Neural progenitor cell (in vitro differentiated cells): ENCODE results near the gene WNT3A.

ENCODE experiments used
- EZH2 ChIP-seq: fragments of 200-600 bp; sonication (generic); IDR thresholded peaks from 2 replicates; pipeline ENCODE4 v1.6.1; 2017; ENCODE audit warnings: antibody characterized with exemption, mild to moderate bottlenecking, moderate library complexity
- EZH2phosphoT487 ChIP-seq: fragments of 200-600 bp; sonication (generic); IDR thresholded peaks from 2 replicates; pipeline ENCODE4 v1.6.1; 2017; ENCODE audit warnings: antibody characterized with exemption
- TF ChIP-seq, protein P1 (sequence below): fragments of 200-600 bp; sonication (generic); IDR thresholded peaks from 2 replicates; pipeline ENCODE4 v1.5.1; 2017; ENCODE audit warnings: antibody characterized with exemption, mild to moderate bottlenecking

DNA sequence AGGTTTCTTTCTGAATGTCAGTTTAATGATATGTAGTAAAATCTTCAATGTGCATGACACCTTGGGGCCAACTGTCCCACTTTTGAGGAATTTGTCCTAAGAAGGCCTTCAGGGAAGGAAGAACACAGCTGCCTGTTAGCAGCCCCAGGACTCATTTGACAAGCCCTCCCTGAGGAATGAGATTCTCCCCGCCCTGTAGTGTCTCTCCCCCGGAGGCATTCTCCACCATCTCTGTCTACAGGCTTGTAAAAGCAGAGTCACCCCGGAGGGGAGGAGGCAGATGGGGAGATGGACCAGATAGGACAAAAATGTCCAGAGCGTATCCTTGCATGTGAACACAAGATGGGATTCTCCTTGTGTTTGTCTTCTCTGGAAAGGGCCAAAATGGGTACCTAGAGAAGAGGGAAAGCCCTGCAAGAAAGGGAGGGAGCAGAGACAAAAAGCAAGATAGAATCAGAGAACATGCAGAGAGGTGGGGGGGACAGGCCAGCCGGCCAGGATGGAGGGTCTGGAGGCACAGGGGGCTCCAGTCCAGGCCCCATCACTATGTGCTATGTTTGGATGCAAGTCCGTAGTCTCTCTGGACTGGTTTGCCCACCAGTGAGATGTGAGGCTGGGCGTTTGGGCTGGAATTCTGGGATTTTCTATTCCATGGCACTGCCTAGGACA, 12.0 kb upstream of the WNT3A start:
- TF ChIP-seq, protein P1, sequence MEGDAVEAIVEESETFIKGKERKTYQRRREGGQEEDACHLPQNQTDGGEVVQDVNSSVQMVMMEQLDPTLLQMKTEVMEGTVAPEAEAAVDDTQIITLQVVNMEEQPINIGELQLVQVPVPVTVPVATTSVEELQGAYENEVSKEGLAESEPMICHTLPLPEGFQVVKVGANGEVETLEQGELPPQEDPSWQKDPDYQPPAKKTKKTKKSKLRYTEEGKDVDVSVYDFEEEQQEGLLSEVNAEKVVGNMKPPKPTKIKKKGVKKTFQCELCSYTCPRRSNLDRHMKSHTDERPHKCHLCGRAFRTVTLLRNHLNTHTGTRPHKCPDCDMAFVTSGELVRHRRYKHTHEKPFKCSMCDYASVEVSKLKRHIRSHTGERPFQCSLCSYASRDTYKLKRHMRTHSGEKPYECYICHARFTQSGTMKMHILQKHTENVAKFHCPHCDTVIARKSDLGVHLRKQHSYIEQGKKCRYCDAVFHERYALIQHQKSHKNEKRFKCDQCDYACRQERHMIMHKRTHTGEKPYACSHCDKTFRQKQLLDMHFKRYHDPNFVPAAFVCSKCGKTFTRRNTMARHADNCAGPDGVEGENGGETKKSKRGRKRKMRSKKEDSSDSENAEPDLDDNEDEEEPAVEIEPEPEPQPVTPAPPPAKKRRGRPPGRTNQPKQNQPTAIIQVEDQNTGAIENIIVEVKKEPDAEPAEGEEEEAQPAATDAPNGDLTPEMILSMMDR = no peak
- TF ChIP-seq EZH2 = no peak
- no peak for TF ChIP-seq EZH2phosphoT487
